ENCODE measurements around the gene SHLD1.

SHLD1 gene

GRCh38 chr20:5863040-5863833 lies 113.0 kb downstream of the SHLD1 start:
- TF ChIP-seq CTCF (IDR thresholded peaks at IDR 0.05; ENCODE audit: insufficient read depth, low read length, missing control alignments): no peak
- H3K4me3 ChIP-seq (ENCODE audit: low read depth, low read length): no peak overlapping the region
- ChIA-PET POLR2A (no interaction called here), CTCF (interaction anchor here (1.0 kb wide), 1 partner anchor 333 kb away, joined by 3 read pairs; no protein-coding TSS in a partner anchor)
- DNase-seq (ENCODE audit: low read depth, low spot score): peak; percentile 28

GRCh38 chr20:5864428-5864827 lies 114.2 kb downstream of the SHLD1 start:
- ChIA-PET CTCF (interaction anchor here (0.6 kb wide), 1 partner anchor 76 kb away, joined by 3 read pairs; no protein-coding TSS in a partner anchor), POLR2A (no interaction called here)
- TF ChIP-seq CTCF (IDR thresholded peaks at IDR 0.05; ENCODE audit: insufficient read depth, low read length, missing control alignments): no peak
- H3K4me3 ChIP-seq (ENCODE audit: low read depth, low read length): no peak overlapping the region
- no peak for DNase-seq (ENCODE audit: low read depth, low spot score)

GRCh38 chr20:5864873-5865587 lies 114.8 kb downstream of the SHLD1 start:
- DNase-seq (ENCODE audit: low read depth, low spot score): peak; percentile 3
- no peak for TF ChIP-seq CTCF (IDR thresholded peaks at IDR 0.05; ENCODE audit: insufficient read depth, low read length, missing control alignments)

GRCh38 chr20:5865604-5866003 lies 115.4 kb downstream of the SHLD1 start:
- POLR2A ChIA-PET: no interaction called here
- DNase-seq (ENCODE audit: low read depth, low spot score): no peak
- TF ChIP-seq CTCF (IDR thresholded peaks at IDR 0.05; ENCODE audit: insufficient read depth, low read length, missing control alignments): no peak

More at GRCh38 chr20:5864873-5865587, 114.8 kb downstream of the SHLD1 start:
- ChIA-PET CTCF (interaction anchor here (0.6 kb wide), 1 partner anchor 76 kb away, joined by 3 read pairs; no protein-coding TSS in a partner anchor), POLR2A (no interaction called here)
- no peak overlapping the region for H3K4me3 ChIP-seq (ENCODE audit: low read depth, low read length)

GRCh38 chr20:5870568-5870981 lies 120.4 kb downstream of the SHLD1 start:
- ChIA-PET POLR2A (no interaction called here), CTCF (no interaction called here)
- DNase-seq (ENCODE audit: low read depth, low spot score): no peak
- TF ChIP-seq CTCF (IDR thresholded peaks at IDR 0.05; ENCODE audit: insufficient read depth, low read length, missing control alignments): no peak
- no peak overlapping the region for H3K4me3 ChIP-seq (ENCODE audit: low read depth, low read length)

More at GRCh38 chr20:5865604-5866003, 115.4 kb downstream of the SHLD1 start:
- no peak overlapping the region for H3K4me3 ChIP-seq (ENCODE audit: low read depth, low read length)
- CTCF ChIA-PET: no interaction called here

All from AG04449 (cell line).